Measurements from ENCODE around the gene KLHDC8B. TPM values are rescaled to one million over a fixed set of nuclear protein-coding genes. Genes with fewer than 3 reads are reported as not detected.
A peak's percentile ranks its signal among the peaks of the same experiment; 100 is the strongest.

KLHDC8B gene
- total and polyA plus RNA-seq, 2 donors from 2014 or later = 23.4 to 36.5 TPM

DNA sequence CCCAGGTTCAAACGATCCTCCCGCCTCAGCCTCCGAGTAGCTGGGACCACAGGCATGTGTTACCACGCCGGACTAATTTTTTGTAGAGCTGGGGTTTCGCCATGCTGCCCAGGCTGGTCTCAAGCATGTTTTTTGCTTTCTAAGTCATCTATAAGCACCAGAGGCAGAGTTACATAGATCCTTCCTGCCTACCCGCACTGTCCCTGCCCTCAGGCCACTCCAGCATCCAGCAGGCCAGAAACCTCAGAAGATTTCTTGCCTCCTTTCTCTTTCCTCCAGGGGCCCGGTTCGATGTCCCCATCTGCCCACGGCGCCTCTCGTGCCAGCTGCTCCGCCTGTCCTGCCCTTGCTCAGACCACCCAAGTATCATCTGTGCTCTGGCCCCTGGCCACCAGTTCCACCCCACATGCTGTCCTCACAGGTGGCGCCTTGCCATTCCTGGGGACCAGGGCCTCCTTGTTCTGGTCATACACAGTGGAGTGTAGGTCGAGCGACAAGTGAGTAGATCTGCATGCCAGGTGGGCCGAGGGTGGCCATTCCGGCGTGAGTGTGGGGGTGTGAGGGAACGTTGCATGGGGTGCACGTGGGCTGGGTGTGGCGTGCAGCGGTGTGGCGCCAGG, 27.3 kb downstream of the KLHDC8B start:
- Histone ChIP-seq H3K36me3 (ENCODE audit: control insufficient read depth in 2 of 3, insufficient read depth in 3 of 3, low read length in 3 of 3) (no peaks in the 10 kb centered on the region), H3K27ac (ENCODE audit: low read depth in 2 of 2, low read length in 2 of 2) (peak overlapping the region in 1 of 2 donors; percentile 32), H3K4me3 (ENCODE audit: low read length in 3 of 3) (peak overlapping the region in 2 of 3 donors; percentile 35 to 36), H3K9me3 (ENCODE audit: control insufficient read depth in 2 of 3, insufficient read depth in 1 of 3, low read length in 3 of 3) (no peaks in the 10 kb centered on the region), H3K27me3 (ENCODE audit: control insufficient read depth, insufficient read depth, low read length) (no peaks in the 10 kb centered on the region), H3K4me1 (ENCODE audit: control insufficient read depth in 2 of 3, insufficient read depth in 2 of 3, low read depth in 1 of 3, low read length in 3 of 3) (no peaks in the 10 kb centered on the region), H3K9ac (ENCODE audit: low read length in 3 of 3) (no peak overlapping the region)
- intact Hi-C loops (cut with DNase I) = no loop called here
- TF ChIP-seq, protein P1, sequence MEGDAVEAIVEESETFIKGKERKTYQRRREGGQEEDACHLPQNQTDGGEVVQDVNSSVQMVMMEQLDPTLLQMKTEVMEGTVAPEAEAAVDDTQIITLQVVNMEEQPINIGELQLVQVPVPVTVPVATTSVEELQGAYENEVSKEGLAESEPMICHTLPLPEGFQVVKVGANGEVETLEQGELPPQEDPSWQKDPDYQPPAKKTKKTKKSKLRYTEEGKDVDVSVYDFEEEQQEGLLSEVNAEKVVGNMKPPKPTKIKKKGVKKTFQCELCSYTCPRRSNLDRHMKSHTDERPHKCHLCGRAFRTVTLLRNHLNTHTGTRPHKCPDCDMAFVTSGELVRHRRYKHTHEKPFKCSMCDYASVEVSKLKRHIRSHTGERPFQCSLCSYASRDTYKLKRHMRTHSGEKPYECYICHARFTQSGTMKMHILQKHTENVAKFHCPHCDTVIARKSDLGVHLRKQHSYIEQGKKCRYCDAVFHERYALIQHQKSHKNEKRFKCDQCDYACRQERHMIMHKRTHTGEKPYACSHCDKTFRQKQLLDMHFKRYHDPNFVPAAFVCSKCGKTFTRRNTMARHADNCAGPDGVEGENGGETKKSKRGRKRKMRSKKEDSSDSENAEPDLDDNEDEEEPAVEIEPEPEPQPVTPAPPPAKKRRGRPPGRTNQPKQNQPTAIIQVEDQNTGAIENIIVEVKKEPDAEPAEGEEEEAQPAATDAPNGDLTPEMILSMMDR (IDR thresholded peaks at IDR 0.05; ENCODE audit: borderline replicate concordance, extremely low read depth, insufficient read depth) = no peak
- FAIRE-seq (no peak), DNase-seq (peak in 1 of 5 donors; percentile 7)

DNA sequence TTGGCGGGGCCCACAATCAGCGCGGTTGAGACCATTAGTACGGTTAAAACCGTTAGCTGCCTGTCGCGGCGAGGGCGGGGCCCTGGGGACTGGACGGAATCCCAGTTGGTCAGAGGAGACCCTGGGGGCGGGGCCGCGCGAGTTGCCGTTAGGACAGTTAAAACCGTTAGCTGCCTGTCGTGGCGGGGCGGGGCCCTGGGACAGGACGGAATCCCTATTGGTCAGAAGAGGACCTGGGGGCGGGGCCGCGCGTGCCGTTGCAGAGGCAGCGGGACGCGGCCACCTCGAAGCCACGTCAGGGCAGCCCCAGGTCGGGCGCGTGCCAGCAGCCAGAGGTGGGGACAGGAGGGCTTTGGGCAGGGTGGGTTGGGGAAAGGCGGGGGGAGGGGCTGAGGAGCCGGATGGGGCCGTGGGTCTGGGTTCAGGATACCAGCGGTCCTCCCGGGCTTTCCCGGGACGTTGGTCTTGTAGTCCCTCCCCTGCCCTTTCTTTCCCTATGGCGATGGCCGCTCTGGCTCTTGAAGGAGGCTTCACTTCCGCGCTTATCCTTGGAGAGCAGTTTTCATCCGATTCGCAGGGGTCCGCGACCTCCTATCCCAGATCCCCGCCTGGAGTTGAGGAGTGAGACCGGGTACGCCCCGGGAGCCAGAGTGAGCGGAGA, 28.0 kb downstream of the KLHDC8B start:
- TF ChIP-seq, protein P1 (IDR thresholded peaks at IDR 0.05; ENCODE audit: borderline replicate concordance, extremely low read depth, insufficient read depth) = no peak
- no peaks in the 10 kb centered on the region for H3K36me3 ChIP-seq (ENCODE audit: control insufficient read depth in 2 of 3, insufficient read depth in 3 of 3, low read length in 3 of 3)
- FAIRE-seq (no peak), DNase-seq (peak; percentile 84 to 97 (median 92))
- peak overlapping the region in 2 of 3 donors; percentile 36 to 56 for H3K4me3 ChIP-seq (ENCODE audit: low read length in 3 of 3)
- no peaks in the 10 kb centered on the region for H3K4me1 ChIP-seq (ENCODE audit: control insufficient read depth in 2 of 3, insufficient read depth in 2 of 3, low read depth in 1 of 3, low read length in 3 of 3)
- intact Hi-C loops (cut with DNase I) = no loop called here
- no peak overlapping the region for H3K9ac ChIP-seq (ENCODE audit: low read length in 3 of 3)
- H3K9me3 ChIP-seq (ENCODE audit: control insufficient read depth in 2 of 3, insufficient read depth in 1 of 3, low read length in 3 of 3) = no peaks in the 10 kb centered on the region
- H3K27me3 ChIP-seq (ENCODE audit: control insufficient read depth, insufficient read depth, low read length) = no peaks in the 10 kb centered on the region
- H3K27ac ChIP-seq (ENCODE audit: low read depth in 2 of 2, low read length in 2 of 2) = peak overlapping the region in 1 of 2 donors; percentile 32

DNA sequence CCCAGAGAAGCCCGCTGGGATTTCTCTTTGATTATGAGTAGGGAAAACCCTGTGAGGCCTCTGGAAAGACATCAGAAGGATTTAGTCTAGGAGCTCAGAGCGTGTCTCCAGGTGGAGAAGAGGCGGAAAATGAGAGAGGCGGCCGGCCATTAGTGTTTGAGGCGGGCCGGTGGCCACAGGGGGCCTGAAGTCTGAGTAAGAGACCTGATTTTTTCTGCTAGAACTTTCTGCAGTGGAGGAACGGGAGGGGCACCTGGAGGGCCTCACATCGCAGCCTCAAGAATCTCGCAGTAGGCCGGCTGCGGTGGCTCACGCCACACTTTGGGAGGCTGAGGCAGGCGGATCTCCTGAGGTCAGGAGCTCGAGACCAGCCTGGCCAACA, 28.5 kb downstream of the KLHDC8B start:
- H3K9ac ChIP-seq (ENCODE audit: low read length in 3 of 3) = no peak overlapping the region
- no peaks in the 10 kb centered on the region for H3K4me1 ChIP-seq (ENCODE audit: control insufficient read depth in 2 of 3, insufficient read depth in 2 of 3, low read depth in 1 of 3, low read length in 3 of 3)
- H3K4me3 ChIP-seq (ENCODE audit: low read length in 3 of 3) = peak overlapping the region in 2 of 3 donors; percentile 26 to 56
- no peaks in the 10 kb centered on the region for H3K9me3 ChIP-seq (ENCODE audit: control insufficient read depth in 2 of 3, insufficient read depth in 1 of 3, low read length in 3 of 3)
- FAIRE-seq (no peak), DNase-seq (peak in 1 of 5 donors; percentile 61)
- intact Hi-C loops (cut with DNase I) = no loop called here
- no peaks in the 10 kb centered on the region for H3K27me3 ChIP-seq (ENCODE audit: control insufficient read depth, insufficient read depth, low read length)
- H3K36me3 ChIP-seq (ENCODE audit: control insufficient read depth in 2 of 3, insufficient read depth in 3 of 3, low read length in 3 of 3) = no peaks in the 10 kb centered on the region
- H3K27ac ChIP-seq (ENCODE audit: low read depth in 2 of 2, low read length in 2 of 2) = no peak overlapping the region
- TF ChIP-seq, protein P1 (IDR thresholded peaks at IDR 0.05; ENCODE audit: borderline replicate concordance, extremely low read depth, insufficient read depth) = no peak
